GM20000 (cell line): ENCODE measurements around the gene HIVEP3.

ENCODE experiments used
- DNase-seq: peaks from one replicate; pipeline ENCODE4 v3.0.0; 2012; ENCODE audit warnings: low spot score
- TF ChIP-seq, protein P1 (sequence below): IDR thresholded peaks from 2 replicates; pipeline ENCODE4 v1.5.1; 2012; ENCODE audit warnings: mild to moderate bottlenecking, control low read depth; ENCODE audit errors: extremely low read depth, missing control alignments

Gene HIVEP3

DNA sequence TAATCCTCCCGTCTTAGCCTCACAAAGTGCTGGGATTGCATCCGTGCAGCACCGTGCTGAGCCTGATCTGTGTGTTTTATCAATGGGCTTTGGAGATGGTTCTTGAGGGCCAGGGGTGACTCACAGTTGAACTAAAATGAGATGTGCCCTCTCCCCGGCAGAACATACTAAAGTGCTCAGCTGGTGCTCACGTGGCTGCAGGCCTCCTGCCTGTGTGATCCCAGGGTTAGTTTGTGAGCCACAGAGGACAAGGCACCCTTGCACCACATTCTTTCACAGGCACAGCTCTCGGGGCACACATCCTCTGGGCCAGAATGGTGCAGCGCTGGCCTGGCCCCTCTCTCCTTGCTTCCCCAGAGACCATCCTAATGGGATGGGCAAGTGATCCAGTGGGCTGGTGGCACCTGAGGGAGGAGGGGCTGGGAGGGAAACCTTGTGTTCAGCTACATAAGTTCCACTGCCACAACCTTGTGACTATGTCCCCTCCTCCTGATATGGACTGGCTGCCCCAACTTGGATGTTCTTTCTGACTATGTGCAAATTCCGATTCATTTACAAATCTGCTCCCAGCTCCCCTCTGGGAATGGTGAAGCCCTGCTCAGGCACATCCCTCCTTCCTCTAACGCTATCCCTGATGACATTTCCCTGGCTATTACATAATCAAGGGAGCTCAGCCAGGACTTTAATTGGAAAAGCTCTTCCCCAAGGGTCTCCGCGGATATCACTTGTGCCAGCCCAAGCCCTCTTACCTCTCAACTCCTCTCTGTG is 237.2 kb downstream of the HIVEP3 start:
- TF ChIP-seq, protein P1, sequence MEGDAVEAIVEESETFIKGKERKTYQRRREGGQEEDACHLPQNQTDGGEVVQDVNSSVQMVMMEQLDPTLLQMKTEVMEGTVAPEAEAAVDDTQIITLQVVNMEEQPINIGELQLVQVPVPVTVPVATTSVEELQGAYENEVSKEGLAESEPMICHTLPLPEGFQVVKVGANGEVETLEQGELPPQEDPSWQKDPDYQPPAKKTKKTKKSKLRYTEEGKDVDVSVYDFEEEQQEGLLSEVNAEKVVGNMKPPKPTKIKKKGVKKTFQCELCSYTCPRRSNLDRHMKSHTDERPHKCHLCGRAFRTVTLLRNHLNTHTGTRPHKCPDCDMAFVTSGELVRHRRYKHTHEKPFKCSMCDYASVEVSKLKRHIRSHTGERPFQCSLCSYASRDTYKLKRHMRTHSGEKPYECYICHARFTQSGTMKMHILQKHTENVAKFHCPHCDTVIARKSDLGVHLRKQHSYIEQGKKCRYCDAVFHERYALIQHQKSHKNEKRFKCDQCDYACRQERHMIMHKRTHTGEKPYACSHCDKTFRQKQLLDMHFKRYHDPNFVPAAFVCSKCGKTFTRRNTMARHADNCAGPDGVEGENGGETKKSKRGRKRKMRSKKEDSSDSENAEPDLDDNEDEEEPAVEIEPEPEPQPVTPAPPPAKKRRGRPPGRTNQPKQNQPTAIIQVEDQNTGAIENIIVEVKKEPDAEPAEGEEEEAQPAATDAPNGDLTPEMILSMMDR: no peak
- DNase-seq: no peak

DNA sequence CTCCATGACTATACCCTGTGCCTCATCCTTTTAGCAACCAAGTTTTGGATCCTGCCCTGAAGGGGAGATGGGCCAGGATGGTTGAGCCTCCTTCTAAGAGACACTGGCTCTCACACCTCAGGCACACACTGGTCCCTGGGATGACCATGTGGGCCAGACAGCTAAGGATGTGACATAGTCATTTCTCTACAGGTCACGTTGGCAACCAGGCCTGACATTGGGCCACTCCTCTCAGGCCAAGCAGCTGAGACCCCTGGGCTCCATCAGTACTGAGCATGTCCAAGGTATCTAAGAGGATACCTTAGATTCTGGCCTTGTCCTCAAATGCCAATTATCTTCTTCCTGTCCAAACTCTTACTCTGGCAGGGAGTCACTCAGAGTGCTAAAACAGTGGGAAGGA is 238.7 kb downstream of the HIVEP3 start:
- TF ChIP-seq, protein P1: no peak
- DNase-seq: no peak

DNA sequence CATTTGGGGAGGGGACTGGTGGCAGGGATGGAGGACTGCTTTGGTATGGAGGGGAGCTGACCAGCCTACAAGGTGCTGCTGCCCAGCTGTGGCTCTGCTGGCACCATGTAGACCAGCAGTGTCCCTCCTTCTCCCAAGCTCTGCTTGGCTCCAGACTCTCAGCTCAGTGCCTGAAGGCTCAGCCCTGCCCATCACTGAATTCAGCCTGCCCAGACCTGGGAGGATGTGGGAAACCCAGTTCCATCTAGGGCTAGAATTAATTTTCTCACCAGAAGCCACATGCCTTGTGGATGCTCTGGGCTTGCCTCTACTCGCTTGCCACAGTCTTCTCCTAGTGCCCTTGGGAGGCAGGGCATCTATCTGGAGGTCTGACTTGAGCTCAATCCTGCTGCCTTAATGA is 239.2 kb downstream of the HIVEP3 start:
- TF ChIP-seq, protein P1: no peak
- DNase-seq: no peak

DNA sequence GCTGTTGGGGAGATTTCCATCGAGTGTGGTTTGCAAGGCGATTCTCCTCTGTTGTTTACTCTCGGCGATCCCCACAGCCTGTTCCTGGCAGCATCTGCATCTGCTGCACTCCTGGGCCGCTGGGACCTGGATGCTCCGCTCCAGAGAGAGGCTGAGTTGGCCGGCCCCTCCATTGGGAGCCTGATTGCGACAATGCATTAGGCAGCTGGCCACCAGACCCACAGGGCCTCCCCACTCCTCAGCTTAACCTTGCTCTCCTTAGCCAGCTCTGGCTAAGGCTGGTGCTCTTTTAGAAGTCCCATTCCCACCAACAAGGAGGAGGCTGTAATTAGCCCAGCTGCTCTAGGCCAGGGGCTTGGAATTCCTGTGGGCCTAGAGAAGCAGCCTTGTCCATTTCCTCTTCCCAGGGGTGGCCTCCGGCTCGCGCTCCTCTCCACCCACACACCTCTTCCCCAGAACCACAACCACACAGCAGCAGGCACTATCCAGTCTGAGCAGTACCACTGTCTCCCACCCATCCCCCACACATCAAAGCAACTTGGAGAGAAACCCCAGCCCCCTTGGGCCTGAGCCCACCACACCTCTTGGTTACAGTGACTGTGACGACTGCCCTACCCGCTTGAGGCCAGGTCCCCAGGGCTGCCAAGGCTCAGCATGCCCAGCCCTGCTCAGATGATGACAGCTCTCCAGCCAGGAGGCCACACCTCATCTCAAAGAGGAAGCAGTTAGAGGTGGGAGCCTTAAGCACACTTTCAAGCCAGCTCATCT is 240.4 kb downstream of the HIVEP3 start:
- TF ChIP-seq, protein P1: no peak
- peak; percentile 58 for DNase-seq

DNA sequence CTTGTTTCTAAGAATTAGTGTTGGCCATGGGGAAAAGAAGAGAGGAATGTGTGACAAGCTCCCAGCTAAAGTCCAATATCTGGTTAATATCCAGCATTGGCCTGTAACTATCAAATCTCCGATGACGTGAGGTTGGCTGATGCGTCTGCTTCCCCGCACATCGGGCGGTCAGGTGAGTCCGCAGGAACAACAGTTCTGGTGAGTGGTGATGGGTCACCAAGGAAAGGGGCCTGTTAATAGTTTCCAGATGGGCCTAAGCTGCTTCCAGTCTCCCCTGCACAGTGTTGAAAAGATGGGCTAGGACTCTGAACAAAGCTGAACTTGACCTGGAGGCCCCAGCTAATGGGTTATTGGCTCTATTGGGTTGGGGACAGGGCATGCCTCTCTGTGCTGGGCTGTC is 241.1 kb downstream of the HIVEP3 start:
- no peak for DNase-seq
- TF ChIP-seq, protein P1: no peak

DNA sequence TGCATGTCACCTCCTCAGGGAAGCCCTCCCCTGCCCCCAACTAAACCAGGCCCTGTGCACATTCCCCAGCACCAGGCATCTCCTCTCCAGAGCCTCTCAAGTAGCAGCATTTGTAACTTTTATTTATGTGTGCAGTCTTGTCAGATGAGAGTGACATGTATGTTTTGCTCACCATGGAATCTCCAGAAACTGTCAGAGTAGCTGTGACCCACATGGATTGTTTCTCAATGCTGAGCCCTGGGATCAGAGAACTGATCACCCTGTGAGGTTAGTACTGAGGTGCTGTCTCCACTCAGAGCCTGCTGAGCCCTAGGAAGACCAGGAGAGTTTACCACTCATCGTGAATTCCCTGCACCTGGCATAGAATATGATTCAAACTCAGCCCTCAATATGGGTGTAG is 243.3 kb downstream of the HIVEP3 start:
- DNase-seq: no peak
- TF ChIP-seq, protein P1: no peak

DNA sequence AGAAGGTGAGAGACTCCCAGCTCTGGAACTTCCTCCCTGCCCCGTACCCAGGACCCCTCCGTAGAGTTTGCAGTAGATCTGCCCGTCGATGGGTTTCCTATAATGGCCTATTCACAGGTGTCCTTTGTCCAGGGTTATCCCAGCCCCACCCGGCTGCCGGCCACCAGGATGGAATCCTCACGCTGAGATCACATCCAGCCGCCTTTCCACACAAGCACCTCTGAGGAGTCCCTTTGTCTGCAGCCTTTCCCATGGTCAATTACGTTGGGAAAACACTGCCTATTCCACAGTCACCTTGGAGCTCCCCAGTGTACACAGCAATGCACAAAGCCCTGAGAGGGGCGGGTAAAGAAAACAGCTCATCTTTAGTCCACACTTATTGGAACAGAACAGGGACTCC is 244.2 kb downstream of the HIVEP3 start:
- TF ChIP-seq, protein P1: no peak
- no peak for DNase-seq
